Activated T-cell treated with anti-CD3 and anti-CD28 coated beads, Interleukin-2, amount 50 U/mL, for 24 hours (primary cell): ENCODE results near the gene SRSF4.

Source experiments
- DNase-seq: peaks from one replicate; pipeline ENCODE4 v3.0.0-alpha.2; 2020
- H3K27ac Mint-ChIP-seq: 2 replicates; pipeline ENCODE4 v1.8.0; 2020; ENCODE audit warnings: mild to moderate bottlenecking, mixed read lengths
- H3K27me3 Mint-ChIP-seq: 2 replicates; pipeline ENCODE4 v1.8.0; 2020; ENCODE audit warnings: mixed read lengths
- H3K36me3 Mint-ChIP-seq: 2 replicates; pipeline ENCODE4 v1.8.0; 2020; ENCODE audit warnings: low read depth, mixed read lengths
- H3K4me1 Mint-ChIP-seq: 2 replicates; pipeline ENCODE4 v1.8.0; 2020; ENCODE audit warnings: low read depth, mixed read lengths
- H3K4me3 Mint-ChIP-seq: 2 replicates; pipeline ENCODE4 v1.8.0; 2020; ENCODE audit warnings: mild to moderate bottlenecking, moderate library complexity, mixed read lengths
- H3K9me3 Mint-ChIP-seq: 2 replicates; pipeline ENCODE4 v1.8.0; 2020; ENCODE audit warnings: mixed read lengths

The SRSF4 gene

DNA sequence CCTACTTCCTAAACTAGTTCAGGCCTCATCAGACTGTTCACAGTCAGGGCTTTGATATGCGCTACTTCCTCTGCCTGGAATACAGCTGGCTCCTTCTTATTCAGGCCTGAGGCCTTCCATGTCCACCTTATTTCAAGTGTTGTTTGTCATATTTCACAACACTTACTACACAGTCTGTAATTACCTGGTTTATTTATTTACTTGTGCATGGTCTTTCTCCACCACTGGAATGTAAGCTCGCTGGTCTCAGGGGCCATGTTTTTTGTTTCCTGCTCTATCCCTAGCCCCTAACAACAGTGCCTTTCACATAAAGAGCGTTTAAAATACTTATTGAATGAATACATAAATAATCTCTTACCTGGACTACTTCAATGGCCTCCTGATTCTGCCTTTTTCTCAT is 4.6 kb upstream of the SRSF4 start:
- Mint-ChIP-seq H3K27me3 (no peaks in the 10 kb centered on the region), H3K4me1 (peaks cover 16% of the 10 kb centered on the region), H3K9me3 (no peaks in the 10 kb centered on the region), H3K4me3 (no peak overlapping the region), H3K27ac (no peak overlapping the region), H3K36me3 (peaks cover 8% of the 10 kb centered on the region)
- DNase-seq, result no peak

GRCh38 chr1:29183287-29183686 is 1.6 kb upstream of the SRSF4 start:
- Mint-ChIP-seq H3K36me3 (peaks cover 35% of the 10 kb centered on the region), H3K27me3 (no peaks in the 10 kb centered on the region), H3K9me3 (no peaks in the 10 kb centered on the region), H3K27ac (no peak overlapping the region), H3K4me1 (peaks cover 35% of the 10 kb centered on the region), H3K4me3 (peak overlapping the region; percentile 97)
- no peak for DNase-seq

DNA sequence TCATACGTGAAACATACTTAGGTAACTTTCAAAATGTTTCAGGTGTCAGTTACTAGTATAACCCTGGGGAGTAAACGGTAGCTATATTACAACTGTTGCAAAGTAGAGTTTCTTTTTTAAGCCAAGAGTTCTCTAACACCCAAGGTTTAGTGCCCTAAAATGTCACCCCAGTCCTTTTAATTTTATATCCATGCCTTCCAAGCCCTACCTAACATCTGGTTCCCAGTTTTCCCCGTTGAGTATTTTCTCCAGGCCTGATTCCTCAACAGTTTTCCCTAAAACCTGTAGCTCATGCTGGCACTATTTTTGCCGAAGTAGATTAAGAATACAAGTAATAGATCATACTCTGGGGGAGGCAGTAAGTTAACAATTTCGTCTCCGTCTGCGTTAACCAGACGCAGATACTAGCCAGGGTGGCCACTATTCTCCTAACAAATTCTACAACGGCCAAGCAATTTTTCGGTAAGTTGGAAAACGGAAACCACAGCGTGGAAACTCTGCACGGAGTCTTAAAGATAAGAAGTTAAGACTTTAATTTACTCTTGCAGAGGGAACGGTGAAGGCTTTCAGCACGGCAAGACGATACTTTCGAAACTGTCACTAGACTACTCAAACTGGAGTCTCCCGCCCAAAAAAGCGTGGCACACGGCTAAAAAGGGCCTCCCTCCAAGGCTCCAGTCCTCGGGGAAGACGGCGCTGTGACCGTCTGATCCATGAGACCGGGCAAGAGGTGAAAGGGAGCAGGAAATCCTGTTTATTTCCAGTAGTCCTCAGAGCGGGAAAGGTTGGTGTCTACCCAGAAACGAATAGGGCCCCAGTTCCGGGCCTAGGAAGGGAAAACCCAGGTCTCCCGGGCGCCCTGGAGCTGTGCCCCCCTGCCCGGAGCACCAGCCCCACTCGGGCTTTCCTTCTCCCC is 945 bp downstream of the SRSF4 start:
- no peaks in the 10 kb centered on the region for H3K9me3 Mint-ChIP-seq
- peaks cover 59% of the 10 kb centered on the region for H3K36me3 Mint-ChIP-seq
- peak overlapping the region; percentile 99 for H3K27ac Mint-ChIP-seq
- peaks cover 55% of the 10 kb centered on the region for H3K4me1 Mint-ChIP-seq
- no peak for DNase-seq
- no peaks in the 10 kb centered on the region for H3K27me3 Mint-ChIP-seq
- peak overlapping the region; percentile 97 for H3K4me3 Mint-ChIP-seq

GRCh38 chr1:29179641-29180184 is 2.0 kb downstream of the SRSF4 start:
- DNase-seq, result no peak
- Mint-ChIP-seq H3K27me3 (no peaks in the 10 kb centered on the region), H3K36me3 (peaks cover 66% of the 10 kb centered on the region), H3K9me3 (no peaks in the 10 kb centered on the region), H3K4me1 (peaks cover 56% of the 10 kb centered on the region), H3K27ac (peak overlapping the region; percentile 99), H3K4me3 (peak overlapping the region; percentile 97)

DNA sequence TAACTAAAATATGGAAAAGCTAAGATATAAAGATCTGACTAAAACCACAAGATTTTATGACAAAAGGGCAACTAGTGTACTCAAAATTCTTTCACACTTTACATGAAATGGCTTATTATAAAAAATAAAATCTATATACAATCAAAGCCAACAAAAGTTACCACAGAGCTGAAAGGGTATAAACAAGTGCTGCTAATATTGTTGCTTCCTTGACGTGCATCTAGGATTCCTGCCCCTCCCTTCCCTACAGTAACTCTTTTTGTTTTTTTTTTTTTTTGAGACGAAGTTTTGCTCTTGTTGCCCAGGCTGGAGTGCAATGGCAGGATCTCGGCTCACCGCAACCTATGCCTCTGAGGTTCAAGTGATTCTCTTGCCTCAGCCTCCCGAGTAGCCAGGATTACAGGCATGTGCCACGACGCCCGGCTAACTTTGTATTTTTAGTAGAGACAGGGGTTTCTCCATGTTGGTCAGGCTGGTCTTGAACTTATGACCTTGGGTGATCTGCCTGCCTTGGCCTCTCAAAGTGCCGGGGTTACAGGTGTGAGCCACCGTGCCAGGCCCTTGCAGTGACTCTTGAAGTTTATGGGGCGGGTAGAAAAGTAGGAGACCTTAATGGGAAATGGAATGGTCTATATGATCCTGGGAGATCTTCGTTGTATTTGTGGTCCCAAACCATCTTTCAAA is 4.5 kb downstream of the SRSF4 start:
- Mint-ChIP-seq H3K27me3 (no peaks in the 10 kb centered on the region), H3K4me1 (peaks cover 57% of the 10 kb centered on the region), H3K4me3 (peak overlapping the region; percentile 46), H3K27ac (peak overlapping the region; percentile 99), H3K36me3 (peaks cover 79% of the 10 kb centered on the region), H3K9me3 (no peaks in the 10 kb centered on the region)
- DNase-seq, result no peak

DNA sequence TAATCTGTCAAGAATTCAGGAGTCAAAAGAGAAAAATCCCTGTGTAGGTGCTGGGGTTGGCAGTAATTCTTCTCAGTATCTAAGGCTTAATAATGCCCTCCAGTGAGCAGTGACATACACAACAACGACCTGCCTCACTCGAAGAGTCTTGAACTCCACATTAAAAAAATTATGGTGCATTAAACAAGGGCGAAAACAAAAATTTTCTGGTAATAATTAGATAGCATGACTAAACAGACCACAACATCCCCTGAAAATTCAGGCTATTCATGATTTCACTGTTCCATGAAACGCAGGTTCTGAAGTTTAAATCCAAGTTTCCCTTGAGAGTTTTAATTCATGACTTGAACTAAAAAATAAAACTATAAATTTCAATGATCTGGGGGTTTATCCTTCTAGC is 5.1 kb downstream of the SRSF4 start:
- Mint-ChIP-seq H3K36me3 (peaks cover 81% of the 10 kb centered on the region), H3K4me3 (peak overlapping the region; percentile 29), H3K9me3 (no peaks in the 10 kb centered on the region), H3K4me1 (peaks cover 58% of the 10 kb centered on the region), H3K27me3 (no peaks in the 10 kb centered on the region), H3K27ac (peak overlapping the region; percentile 63)
- DNase-seq, result no peak

DNA sequence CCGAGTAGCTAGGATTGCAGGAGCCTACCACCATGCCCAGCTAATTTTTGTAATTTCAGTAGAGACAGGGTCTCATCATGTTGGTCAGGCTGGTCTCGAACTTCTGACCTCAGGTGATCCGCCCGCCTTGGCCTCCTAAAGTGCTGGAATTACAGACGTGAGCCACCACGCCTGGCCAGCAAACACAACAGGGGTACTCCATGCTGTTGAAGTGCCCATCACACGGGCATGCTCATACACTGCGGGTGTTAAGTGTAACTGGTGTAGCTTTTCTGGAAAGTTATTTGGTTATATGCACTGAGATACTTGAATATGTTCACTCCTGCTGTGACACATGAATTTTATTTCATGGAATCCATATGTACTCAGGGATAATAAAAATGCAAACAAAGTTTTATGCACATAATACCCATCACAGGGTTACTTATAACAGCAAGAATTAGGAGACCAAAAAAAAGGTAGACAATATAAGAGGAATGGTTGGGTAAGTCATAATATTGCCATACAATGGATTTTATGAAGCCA is 9.2 kb downstream of the SRSF4 start:
- no peak overlapping the region for H3K27ac Mint-ChIP-seq
- peaks cover 64% of the 10 kb centered on the region for H3K4me1 Mint-ChIP-seq
- H3K4me3 Mint-ChIP-seq, result no peak overlapping the region
- DNase-seq, result no peak
- H3K36me3 Mint-ChIP-seq, result peaks cover 82% of the 10 kb centered on the region
- H3K27me3 Mint-ChIP-seq, result no peaks in the 10 kb centered on the region
- H3K9me3 Mint-ChIP-seq, result no peaks in the 10 kb centered on the region

- Mint-ChIP-seq H3K4me3 (no peak overlapping the region), H3K36me3 (peaks cover 83% of the 10 kb centered on the region), H3K27ac (peak overlapping the region; percentile 45), H3K4me1 (peaks cover 64% of the 10 kb centered on the region), H3K9me3 (no peaks in the 10 kb centered on the region), H3K27me3 (no peaks in the 10 kb centered on the region)
- DNase-seq, result no peak
Observed at GRCh38 chr1:29171521-29171920, 10.2 kb downstream of the SRSF4 start.

DNA sequence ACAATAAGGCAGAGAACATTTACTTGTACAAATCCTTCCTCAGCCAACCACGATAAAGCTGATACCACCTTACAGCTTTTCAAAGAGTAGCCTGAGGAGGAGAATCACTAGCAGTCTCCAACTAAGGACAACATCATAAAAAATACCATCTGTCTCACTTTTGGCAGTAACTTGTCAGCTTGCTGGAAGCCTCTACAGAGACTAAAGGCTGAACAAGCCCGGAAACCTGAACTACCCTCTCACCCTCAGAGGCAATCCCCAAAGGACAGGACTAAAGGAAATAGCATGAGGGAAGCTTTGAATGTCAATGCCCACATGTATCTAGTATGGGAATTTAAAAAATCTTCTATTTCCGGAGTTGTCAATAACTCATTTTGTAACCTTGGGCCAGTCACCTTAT is 10.6 kb downstream of the SRSF4 start:
- no peaks in the 10 kb centered on the region for H3K9me3 Mint-ChIP-seq
- H3K4me1 Mint-ChIP-seq, result peaks cover 66% of the 10 kb centered on the region
- no peak overlapping the region for H3K4me3 Mint-ChIP-seq
- DNase-seq, result no peak
- H3K27me3 Mint-ChIP-seq, result no peaks in the 10 kb centered on the region
- peak overlapping the region; percentile 45 for H3K27ac Mint-ChIP-seq
- peaks cover 83% of the 10 kb centered on the region for H3K36me3 Mint-ChIP-seq

DNA sequence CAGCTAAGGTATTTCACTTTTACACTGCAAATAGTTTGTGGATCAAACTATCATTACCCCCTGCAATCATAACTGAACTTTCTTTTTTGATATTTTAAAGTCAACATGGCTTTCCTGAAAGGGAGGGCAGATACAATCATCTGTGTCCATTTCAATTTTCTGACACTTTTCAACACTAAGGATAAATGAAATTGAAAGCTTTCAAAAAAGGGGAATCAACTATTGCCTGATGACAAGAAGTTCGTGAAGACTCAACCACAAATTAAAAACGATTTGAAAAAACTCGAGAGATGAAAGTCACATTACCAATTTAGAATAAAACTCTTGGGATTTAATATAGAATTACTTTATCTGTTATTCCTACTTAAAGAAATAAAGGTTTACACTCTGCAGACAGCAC is 11.7 kb downstream of the SRSF4 start:
- H3K36me3 Mint-ChIP-seq, result peaks cover 87% of the 10 kb centered on the region
- H3K4me3 Mint-ChIP-seq, result no peak overlapping the region
- H3K4me1 Mint-ChIP-seq, result peaks cover 75% of the 10 kb centered on the region
- H3K27ac Mint-ChIP-seq, result peak overlapping the region; percentile 32
- H3K27me3 Mint-ChIP-seq, result no peaks in the 10 kb centered on the region
- no peak for DNase-seq
- H3K9me3 Mint-ChIP-seq, result no peaks in the 10 kb centered on the region

GRCh38 chr1:29167904-29168303 is 13.8 kb downstream of the SRSF4 start:
- Mint-ChIP-seq H3K27me3 (no peaks in the 10 kb centered on the region), H3K36me3 (peaks cover 98% of the 10 kb centered on the region), H3K4me1 (peaks cover 84% of the 10 kb centered on the region)

GRCh38 chr1:29166291-29166878 is 15.3 kb downstream of the SRSF4 start:
- peak overlapping the region; percentile 26 for H3K27ac Mint-ChIP-seq
- peaks cover 78% of the 10 kb centered on the region for H3K4me1 Mint-ChIP-seq

More at GRCh38 chr1:29167904-29168303, 13.8 kb downstream of the SRSF4 start:
- Mint-ChIP-seq H3K4me3 (no peak overlapping the region), H3K9me3 (no peaks in the 10 kb centered on the region), H3K27ac (no peak overlapping the region)
- DNase-seq, result no peak

GRCh38 chr1:29164588-29164987 is 17.1 kb downstream of the SRSF4 start:
- no peaks in the 10 kb centered on the region for H3K9me3 Mint-ChIP-seq
- no peak for DNase-seq
- H3K4me3 Mint-ChIP-seq, result no peak overlapping the region
- peak overlapping the region; percentile 53 for H3K27ac Mint-ChIP-seq
- H3K36me3 Mint-ChIP-seq, result peaks cover 96% of the 10 kb centered on the region
- peaks cover 65% of the 10 kb centered on the region for H3K4me1 Mint-ChIP-seq
- no peaks in the 10 kb centered on the region for H3K27me3 Mint-ChIP-seq

More at GRCh38 chr1:29166291-29166878, 15.3 kb downstream of the SRSF4 start:
- DNase-seq, result no peak
- no peaks in the 10 kb centered on the region for H3K9me3 Mint-ChIP-seq
- H3K27me3 Mint-ChIP-seq, result no peaks in the 10 kb centered on the region
- H3K4me3 Mint-ChIP-seq, result no peak overlapping the region
- H3K36me3 Mint-ChIP-seq, result peaks cover 98% of the 10 kb centered on the region

DNA sequence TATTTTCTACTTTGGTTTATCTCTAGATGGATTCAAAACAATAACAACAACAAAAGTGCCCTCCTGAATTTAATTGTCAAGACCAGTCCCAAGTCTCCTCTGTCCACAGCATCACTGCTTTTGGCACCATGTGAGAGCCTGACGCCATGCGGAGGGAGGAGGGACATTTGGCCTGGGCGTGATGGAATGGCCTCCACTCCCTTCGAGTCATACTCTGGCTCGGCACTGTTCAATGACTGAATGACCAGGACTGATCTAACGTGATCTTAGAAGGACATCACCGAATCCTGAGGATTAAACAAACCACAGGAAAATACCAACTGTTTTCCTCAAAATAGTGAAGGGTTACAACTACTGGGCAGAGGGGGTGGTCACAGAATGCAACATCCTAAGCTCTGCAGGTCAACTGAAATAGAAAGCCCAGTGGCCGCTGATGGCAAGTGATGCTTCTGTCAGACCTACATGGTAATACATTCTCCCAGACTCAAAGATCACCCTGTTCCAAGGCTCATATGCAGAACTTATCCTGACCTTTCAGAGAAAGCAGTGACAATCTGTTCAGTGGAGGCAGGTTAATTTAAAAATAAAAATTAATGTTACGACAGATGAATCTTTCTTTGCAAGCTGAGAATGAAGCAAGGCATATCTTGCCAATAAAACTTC is 19.1 kb downstream of the SRSF4 start:
- Mint-ChIP-seq H3K36me3 (peaks cover 94% of the 10 kb centered on the region), H3K4me1 (peaks cover 51% of the 10 kb centered on the region), H3K9me3 (no peaks in the 10 kb centered on the region), H3K27ac (peak overlapping the region; percentile 47), H3K4me3 (no peak overlapping the region), H3K27me3 (no peaks in the 10 kb centered on the region)
- DNase-seq, result no peak
